ENCODE data around the gene GLIPR2. TPM values are rescaled to one million over a fixed set of nuclear protein-coding genes. Genes with fewer than 3 reads are reported as not detected.
"Not testable (repeated sequence)": the region's sequence is repeated elsewhere in the genome, so short reads cannot be mapped to it uniquely, and the experiment has no call there.

Gene GLIPR2
- polyA plus RNA-seq, 4 donors, result 40.6 to 46.8 (median 43.8) TPM

DNA sequence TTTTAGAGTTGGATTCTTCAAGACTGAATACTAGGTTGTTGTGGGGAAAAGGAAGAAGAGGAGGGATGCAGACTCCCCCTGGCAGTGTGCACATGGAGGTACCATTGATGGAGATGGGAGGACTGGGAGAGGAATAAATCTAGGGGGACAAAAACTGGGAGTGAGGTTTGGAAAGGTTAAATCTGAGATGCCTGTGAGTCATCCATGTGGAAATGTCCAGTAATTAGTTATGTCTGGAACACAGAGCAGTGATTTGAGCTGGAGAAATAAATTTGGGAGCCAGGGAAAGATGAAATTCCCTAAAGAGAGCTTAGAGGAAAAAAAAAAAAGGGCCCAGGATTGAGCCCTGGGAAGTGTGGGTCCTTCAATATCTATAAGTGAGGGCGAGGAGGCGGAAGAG, 24.7 kb downstream of the GLIPR2 start:
- no peak for DNase-seq (ENCODE audit: low read depth in 4 of 4, low spot score in 3 of 4)

DNA sequence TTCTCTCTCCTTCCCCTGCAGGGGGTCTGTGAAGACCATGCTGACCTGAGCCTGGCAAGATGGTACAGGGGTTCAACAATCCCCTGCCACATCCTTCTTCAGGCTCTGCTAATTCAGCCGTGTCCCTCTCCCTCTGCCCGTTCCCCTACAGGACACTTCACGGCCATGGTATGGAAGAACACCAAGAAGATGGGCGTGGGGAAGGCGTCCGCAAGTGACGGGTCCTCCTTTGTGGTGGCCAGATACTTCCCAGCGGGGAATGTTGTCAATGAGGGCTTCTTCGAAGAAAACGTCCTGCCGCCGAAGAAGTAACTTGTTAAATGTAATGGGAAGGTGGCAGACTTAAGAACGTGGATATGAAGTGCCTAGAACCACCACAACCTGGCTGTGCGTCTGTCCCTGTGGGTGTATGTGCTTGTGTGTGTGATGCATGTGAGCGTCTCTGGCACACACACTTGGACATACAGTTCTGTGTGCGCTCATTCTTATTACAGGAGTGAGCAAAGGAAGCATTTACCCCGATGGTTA, 25.7 kb downstream of the GLIPR2 start:
- no peak for DNase-seq (ENCODE audit: low read depth in 4 of 4, low spot score in 3 of 4)

DNA sequence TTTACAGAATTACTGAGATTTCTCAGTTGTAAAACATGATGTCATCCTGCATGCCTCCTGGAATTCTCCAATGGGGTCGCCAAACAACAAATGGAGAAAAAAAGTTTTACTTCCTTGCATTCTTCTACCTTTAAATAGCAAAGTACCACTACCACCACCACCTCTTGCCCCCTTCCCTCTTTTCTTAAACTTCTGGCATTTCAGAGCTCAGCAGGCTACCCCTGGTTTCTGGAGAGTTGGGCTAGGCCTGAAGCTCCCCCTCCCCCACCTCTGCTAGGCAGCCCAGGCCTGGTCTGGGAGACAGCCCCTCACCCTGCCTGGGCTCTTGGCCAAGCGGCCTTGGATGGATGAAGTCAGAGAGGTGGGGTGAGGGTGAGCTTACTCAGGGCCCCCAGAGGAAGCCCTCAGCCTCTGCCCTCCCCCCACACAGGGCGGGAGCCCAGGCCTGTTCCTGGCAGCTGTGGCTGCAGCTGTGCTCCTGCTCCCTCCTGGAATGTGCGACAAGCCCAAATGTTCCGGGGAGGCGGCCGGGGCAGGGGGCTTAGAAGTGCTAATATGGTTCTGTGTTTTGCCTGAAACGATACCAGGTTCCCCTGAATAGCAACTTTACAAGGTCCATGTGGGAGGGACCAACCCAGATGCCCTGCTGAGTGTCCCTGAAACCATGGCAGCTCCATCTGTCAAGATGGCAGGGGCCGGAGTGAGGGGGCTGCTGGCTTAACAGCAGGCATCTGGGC, 26.7 kb downstream of the GLIPR2 start:
- DNase-seq (ENCODE audit: low read depth in 4 of 4, low spot score in 3 of 4), result peak; percentile 83 to 86 (median 85)

DNA sequence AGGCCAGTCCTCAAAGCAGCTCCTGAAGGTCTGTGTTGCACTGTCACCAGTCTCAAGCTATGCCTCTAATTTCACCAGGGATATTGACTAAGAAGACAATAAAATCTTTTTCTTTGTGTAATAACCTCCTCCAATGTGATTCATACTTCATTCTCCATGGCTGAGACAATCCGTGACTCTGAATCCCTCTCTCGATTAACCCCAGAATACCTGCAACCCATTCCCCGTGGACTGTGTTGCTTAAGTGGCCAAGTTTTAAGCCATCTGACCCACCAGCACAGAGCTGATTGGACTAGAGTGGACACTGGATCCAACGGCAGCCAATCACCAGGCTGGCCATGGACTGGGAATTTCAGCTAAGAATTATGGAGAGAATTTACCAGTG, 27.2 kb downstream of the GLIPR2 start:
- no peak for DNase-seq (ENCODE audit: low read depth in 4 of 4, low spot score in 3 of 4)

DNA sequence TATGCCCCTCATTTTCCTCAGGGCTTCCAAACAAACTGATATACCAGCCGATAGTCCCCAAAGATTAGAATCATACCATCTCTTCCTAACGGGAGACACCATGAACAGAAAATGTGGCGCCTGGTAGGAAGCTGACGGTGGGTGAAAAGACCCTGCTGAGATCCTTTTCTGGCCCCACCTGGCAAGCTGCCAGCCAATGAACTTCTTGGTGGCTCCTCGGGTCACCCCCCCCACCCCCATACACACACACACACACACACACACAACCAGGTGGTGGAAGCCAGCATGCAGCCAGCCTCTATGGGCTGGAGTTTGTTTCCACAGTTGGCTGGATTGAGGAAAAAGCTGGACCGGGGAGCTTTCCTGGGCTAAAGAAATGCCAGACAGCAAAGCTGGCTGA, 27.8 kb downstream of the GLIPR2 start:
- no peak for DNase-seq (ENCODE audit: low read depth in 4 of 4, low spot score in 3 of 4)

DNA sequence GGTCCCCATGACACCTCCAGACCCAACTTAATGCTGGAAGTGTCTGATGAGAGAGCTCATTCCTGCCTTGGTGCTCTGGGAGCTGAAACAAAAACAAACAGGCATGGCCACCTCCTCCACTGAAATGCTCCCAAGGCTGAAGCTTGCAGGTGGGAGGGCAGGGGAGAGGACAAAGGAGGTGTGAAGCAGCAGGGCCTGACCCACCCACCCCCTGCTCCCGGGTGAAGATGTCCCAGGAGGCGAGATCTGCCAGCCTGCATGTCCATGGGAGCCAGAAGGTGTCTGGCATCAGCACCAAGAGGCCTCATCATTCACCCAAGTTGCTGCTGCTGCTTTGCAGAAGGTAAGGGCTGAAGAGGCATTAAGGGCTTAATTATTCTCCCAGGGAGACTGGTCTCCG, 28.5 kb downstream of the GLIPR2 start:
- no peak for DNase-seq (ENCODE audit: low read depth in 4 of 4, low spot score in 3 of 4)

DNA sequence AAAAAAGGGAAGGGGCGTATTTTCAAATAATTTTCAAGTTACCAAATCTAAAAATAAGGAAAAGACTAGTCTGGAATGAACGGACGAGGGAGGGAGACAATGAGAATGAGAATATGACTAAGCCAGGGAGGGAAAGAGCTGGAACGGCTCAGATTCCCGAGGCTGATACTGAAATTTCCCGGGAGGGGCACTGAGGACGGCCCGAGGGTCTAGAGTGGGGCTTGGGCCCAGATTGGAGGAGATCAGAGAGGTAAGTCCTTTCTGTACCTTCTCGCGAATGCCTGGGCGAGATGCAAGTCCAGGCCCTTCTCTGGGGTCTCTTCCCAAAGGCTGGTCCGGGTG, 29.3 kb downstream of the GLIPR2 start:
- DNase-seq (ENCODE audit: low read depth in 4 of 4, low spot score in 3 of 4), result no peak

DNA sequence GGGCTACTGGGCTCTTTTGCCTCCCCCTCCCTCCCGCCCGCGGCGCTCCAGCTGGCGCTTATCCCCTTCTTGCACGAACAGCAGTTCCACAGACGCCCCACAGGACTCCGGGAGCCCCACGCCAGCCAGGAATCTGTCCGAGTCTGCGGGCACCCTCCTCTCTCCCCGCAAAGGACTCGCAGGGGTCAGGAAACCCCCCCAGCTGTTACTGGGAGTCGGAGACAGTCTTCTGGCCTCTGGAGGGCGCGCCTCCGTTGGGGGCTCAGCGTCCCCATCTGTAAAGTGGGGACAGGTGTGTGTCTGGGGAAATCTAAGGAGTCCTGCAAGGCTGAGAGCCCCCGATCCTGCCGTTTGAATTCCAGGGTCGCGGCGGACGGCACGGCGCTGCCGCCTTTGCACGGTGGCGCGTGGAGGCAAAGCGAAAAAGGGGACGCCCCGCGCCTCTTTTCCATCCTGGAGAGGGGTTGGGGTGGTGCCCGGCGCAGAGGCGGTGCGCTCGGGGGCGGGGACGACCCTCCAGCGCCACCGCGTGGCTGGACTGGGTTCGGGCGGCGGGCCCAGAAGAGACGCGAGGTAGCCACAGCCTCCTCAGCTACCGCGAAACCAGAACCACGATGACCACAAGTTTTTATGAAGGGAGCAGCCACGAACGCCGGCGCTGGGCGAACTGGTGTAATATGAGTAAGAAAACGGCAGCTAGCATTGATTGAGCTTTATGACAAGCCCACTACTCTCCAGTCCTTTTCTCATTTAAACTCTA, 29.8 kb downstream of the GLIPR2 start:
- DNase-seq (ENCODE audit: low read depth in 4 of 4, low spot score in 3 of 4), result no peak

DNA sequence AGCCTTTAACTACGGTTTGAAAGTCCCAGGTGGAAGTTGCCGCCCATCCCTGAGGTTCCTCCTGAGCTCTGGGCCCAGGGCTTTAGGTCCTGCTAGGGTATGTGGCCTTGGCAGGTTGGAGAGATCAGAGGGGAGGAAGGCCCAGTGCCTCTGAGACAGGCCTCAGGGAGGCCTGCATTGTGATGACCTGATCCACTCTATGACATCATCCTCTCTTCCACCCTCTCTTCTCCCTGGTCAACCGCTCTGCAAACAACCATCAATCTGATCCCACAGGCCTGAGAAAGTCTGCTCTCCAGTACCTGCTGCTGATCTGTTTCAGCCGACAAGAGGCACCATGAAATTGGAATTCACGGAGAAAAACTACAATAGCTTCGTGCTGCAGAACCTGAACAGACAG, 32.6 kb downstream of the GLIPR2 start, which contains the start of gene CCIN:
Gene CCIN, plus strand, starts transcription at position 223 of the 400 bp plus-strand sequence. Its CDS starts 115 bp downstream, at position 338.
- no peak for DNase-seq (ENCODE audit: low read depth in 4 of 4, low spot score in 3 of 4)

DNA sequence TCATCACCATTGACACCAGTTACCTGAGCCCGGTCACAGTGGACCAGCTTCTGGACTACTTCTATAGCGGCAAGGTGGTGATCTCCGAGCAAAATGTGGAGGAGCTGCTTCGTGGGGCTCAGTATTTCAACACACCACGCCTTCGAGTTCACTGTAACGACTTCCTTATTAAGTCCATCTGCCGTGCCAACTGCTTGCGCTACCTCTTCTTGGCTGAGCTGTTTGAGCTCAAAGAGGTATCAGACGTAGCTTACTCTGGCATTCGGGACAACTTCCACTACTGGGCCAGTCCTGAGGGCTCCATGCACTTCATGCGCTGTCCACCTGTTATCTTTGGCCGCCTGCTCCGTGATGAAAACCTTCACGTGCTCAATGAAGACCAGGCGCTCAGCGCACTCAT, 33.2 kb downstream of the GLIPR2 start:
- DNase-seq (ENCODE audit: low read depth in 4 of 4, low spot score in 3 of 4), result no peak

DNA sequence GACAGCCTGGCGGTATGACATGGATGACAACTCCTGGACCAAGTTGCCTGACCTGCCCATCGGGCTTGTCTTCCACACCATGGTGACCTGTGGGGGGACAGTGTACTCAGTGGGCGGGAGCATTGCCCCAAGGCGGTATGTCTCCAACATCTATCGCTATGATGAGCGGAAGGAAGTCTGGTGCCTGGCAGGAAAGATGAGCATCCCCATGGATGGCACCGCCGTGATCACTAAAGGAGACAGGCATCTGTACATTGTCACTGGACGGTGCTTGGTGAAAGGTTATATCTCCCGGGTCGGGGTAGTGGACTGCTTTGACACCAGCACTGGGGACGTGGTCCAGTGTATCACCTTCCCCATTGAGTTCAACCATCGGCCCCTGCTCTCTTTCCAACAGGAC, 34.0 kb downstream of the GLIPR2 start:
- DNase-seq (ENCODE audit: low read depth in 4 of 4, low spot score in 3 of 4), result no peak

DNA sequence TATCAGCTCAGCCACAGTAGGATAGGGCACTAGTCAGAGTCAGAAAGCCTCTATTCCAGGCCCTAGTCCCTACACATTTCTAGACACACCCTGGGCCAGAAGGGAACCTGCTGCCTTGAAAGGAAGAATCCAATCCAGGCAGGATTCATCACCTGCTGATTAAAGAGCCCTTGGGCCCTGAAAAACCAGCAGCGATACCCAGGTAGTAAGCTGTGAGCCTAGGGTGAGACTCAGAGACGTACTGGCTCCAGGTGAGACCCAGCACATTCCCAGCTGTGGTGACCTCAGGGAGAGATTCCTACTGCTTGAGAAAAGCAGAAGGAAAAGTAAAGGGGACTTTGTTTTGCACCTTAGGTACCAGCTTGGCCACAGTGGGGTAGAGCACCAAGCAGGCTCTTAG, 37.3 kb downstream of the GLIPR2 start:
- no peak for DNase-seq (ENCODE audit: low read depth in 4 of 4, low spot score in 3 of 4)

DNA sequence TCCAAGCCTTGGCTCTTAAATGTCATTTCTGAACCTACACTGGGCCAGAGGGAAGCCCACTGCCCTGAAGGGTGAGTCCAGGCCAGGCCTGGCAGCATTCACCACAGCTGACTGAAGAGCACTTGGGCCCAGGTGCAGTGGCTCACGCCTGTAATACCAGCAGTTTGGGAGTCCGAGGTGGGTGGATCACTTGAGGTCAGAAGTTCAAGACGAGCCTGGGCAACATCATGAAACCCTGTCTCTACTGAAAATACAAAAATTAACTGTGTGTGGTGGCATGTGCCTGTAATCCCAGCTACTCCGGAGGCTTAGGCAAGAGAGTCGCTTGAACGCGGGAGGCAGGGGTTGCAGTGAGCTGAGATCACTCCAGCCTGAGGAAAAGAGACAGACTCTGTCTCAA, 37.7 kb downstream of the GLIPR2 start:
- DNase-seq (ENCODE audit: low read depth in 4 of 4, low spot score in 3 of 4), result no peak

DNA sequence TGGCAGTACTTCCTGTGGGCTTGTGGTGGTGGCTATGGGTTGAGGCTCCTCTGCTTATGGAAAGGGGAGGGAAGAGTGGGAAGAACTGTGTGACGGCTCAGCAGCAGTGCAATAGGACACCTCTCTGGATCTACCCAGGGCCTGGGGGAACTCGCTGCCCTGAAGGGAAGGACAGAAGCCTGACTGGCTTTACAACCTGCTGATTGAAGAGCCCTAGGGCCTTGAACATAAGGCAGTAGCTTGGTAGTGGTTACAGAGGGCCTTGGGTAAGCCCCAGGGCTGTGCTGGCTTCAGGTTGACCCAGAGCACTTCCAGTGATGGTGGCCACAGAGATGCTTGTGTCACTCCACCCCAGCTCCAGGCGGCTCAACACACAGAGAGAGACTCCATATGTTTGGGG, 38.2 kb downstream of the GLIPR2 start:
- DNase-seq (ENCODE audit: low read depth in 4 of 4, low spot score in 3 of 4), result no peak

DNA sequence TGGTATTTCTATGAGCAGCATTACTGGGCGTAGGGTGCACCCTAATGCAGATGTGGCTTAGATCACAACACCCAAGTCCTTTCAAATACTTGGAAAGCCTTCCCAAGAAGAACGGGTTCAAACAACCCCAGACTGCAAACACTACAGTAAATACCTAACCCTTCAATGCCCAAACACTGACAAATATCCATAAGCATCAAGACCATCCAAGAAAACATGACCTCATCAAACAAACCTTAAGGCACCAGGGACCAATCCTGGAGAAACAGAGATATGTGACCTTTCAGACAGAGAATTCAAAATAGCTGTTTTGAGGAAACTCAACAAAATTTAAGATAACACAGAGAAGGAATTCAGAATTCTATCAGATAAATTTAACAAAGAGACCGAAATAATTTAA, 38.7 kb downstream of the GLIPR2 start:
- not testable (repeated sequence) for DNase-seq (ENCODE audit: low read depth in 4 of 4, low spot score in 3 of 4)

DNA sequence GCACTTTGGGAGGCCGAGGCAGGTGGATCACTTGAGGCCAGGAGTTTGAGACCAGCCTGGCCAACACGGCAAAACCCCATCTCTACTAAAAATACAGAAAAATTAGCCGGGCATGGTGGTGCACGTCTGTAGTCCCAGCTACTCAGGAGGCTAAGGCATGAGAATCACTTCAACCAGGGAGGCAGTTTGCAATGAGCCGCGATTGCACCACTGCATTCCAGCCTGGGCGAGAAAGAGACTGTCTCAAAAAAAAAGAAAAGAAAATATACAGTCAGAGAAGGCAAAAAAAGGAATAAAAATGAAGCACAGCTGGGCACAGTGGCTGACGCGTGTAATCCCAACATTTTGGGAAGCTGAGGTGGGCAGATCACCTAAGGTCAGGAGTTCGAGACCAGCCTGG, 40.0 kb downstream of the GLIPR2 start:
- not testable (repeated sequence) for DNase-seq (ENCODE audit: low read depth in 4 of 4, low spot score in 3 of 4)

DNA sequence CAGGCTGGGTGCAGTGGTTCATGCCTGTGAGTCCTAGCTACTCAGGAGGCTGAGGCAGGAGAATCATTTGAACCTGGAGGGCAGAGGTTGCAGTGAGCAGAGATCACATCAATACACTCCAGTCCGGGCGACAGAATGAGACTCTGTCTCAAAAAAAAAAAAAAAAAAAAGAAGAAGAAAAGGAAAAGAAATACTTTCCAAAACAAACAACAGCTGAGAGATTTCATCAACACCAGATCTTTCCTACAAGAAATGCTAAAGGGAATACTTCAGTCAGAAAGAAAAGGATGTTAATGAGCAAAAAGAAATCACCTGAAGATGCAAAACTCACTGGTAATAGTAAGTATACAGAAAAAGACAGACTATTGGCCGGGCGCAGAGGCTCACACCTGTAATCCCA, 41.0 kb downstream of the GLIPR2 start:
- DNase-seq (ENCODE audit: low read depth in 4 of 4, low spot score in 3 of 4), result no peak

DNA sequence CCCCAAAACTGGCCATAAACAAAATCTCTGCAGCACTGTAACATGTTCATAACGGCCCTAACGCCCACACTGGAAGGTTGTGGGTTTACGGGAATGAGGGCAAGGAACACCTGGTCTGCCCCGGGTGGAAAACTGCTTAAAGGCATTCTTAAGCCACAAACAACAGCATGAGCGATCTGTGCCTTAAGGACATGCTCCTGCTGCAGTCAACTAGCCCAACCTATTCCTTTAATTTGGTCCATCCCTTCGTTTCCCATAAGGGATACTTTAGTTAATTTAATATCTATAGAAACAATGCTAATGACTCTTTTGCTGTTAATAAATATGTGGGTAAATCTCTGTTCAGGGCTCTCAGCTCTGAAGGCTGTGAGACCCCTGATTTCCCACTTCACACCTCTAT, 43.7 kb downstream of the GLIPR2 start:
- not testable (repeated sequence) for DNase-seq (ENCODE audit: low read depth in 4 of 4, low spot score in 3 of 4)

DNA sequence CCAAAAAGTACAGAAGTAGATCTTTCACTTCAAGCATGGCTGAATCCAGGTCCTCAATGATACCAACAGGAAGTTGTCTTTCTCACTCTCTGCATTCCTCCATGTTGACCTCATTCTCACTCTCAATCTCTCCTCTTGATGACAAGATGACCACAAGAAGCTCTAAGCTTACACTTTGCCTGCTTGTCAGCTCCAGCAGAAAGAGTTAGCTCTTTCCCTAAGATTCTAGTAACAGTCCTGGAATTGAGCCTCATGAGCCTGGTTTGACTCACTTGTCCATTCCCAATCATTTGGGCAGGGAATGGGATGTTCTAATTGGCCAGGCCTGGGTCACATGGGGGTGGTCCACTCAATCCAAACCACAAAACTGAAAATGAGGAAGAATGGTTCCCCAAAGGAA, 50.9 kb downstream of the GLIPR2 start:
- DNase-seq (ENCODE audit: low read depth in 4 of 4, low spot score in 3 of 4), result no peak

DNA sequence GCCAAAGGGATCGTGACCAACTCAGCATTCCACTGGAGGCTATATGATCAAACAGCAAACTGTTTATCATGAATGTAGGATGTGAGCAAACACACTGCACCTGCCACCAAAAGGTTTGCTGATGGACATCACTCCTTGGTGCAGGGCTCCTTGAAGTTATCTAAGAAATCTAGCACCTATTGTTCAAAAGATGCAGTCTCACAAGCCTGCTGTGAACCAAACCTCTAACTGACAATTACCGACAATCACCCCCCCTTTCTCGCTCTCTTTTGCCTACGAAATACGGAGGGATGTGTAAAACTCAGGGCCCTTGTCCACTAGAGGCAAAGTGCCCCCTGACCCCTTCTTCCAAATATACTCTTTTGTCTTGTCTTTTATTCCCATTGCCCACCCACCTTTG, 51.7 kb downstream of the GLIPR2 start:
- no peak for DNase-seq (ENCODE audit: low read depth in 4 of 4, low spot score in 3 of 4)

DNA sequence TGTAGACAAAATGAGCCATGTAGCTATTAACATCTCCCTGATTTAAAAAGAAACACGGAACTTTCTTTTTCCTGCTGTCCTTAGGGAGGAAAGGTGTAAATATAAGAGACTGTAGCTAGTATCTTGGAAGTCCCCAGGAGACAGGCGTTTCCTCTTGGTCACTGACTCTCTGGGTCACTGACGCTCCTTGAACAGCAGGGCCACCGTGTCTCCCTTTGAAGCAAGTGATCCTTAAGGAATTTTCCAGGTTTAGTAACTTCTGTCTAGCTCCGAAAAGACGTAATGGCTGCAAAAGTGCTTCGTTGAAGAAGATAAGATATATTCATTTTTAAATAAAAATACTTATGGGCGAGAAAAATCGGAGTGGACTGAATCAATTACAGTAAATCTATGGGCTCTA, 53.4 kb downstream of the GLIPR2 start:
- DNase-seq (ENCODE audit: low read depth in 4 of 4, low spot score in 3 of 4), result no peak
